NT2/D1 (cell line): ENCODE results near the gene JDP2.

Experiments used
- DNase-seq: peaks from one replicate; pipeline ENCODE4 v3.0.0-alpha.2; 2011; ENCODE audit warnings: low read depth, low spot score
- H3K27me3 ChIP-seq: 2 replicates; pipeline ENCODE4 v1.6.0; 2011; ENCODE audit warnings: mild to moderate bottlenecking; ENCODE audit not compliant: insufficient read length, insufficient read depth
- H3K36me3 ChIP-seq: 2 replicates; pipeline ENCODE4 v1.6.1; 2011; ENCODE audit warnings: mild to moderate bottlenecking, low read length, mixed read lengths; ENCODE audit not compliant: insufficient read depth, insufficient read length
- H3K4me1 ChIP-seq: 2 replicates; pipeline ENCODE4 v1.5.1; 2011; ENCODE audit not compliant: insufficient read depth, insufficient read length
- H3K4me3 ChIP-seq: 2 replicates; pipeline ENCODE4 v1.5.1; 2011; ENCODE audit warnings: low read depth; ENCODE audit not compliant: insufficient read length
- H3K9ac ChIP-seq: 2 replicates; pipeline ENCODE4 v1.6.0; 2011; ENCODE audit warnings: low read depth; ENCODE audit not compliant: insufficient read length
- H3K9me3 ChIP-seq: 2 replicates; pipeline ENCODE4 v1.5.1; 2011; ENCODE audit warnings: mild to moderate bottlenecking, low read length; ENCODE audit not compliant: insufficient read depth
- SUZ12 ChIP-seq: IDR thresholded peaks from 2 replicates; pipeline ENCODE4 v1.6.1; 2011; ENCODE audit not compliant: insufficient read length, insufficient read depth; ENCODE audit errors: extremely low read depth
- YY1 ChIP-seq: IDR thresholded peaks from 2 replicates; pipeline ENCODE4 v1.6.1; 2011; ENCODE audit not compliant: insufficient read length, insufficient read depth
- ZNF274 ChIP-seq: IDR thresholded peaks from 2 replicates; pipeline ENCODE4 v1.6.1; 2011; ENCODE audit warnings: mild to moderate bottlenecking, low read depth, low read length

JDP2 gene

GRCh38 chr14:75427126-75427481 is 718 bp upstream of the JDP2 start:
- DNase-seq: no peak
- Histone ChIP-seq H3K9ac (peak overlapping the region; percentile 70), H3K9me3 (peaks cover 9% of the 10 kb centered on the region), H3K27me3 (peaks cover 17% of the 10 kb centered on the region), H3K36me3 (peaks cover 11% of the 10 kb centered on the region), H3K4me1 (peaks cover 5% of the 10 kb centered on the region), H3K4me3 (peak overlapping the region; percentile 61)
- no peak for TF ChIP-seq YY1
- TF ChIP-seq ZNF274: no peak
- no peak for TF ChIP-seq SUZ12

- no peak for TF ChIP-seq YY1
- TF ChIP-seq ZNF274: no peak
- no peak for TF ChIP-seq SUZ12
- H3K9me3 ChIP-seq: peaks cover 9% of the 10 kb centered on the region
- H3K9ac ChIP-seq: peak overlapping the region; percentile 67
- H3K4me1 ChIP-seq: peaks cover 5% of the 10 kb centered on the region
- H3K27me3 ChIP-seq: peaks cover 17% of the 10 kb centered on the region
- peak overlapping the region; percentile 61 for H3K4me3 ChIP-seq
- no peak for DNase-seq
- peaks cover 19% of the 10 kb centered on the region for H3K36me3 ChIP-seq
These were observed 645 bp downstream of the JDP2 start for GRCh38 chr14:75428230-75429104.

GRCh38 chr14:75429562-75429961 is 1.7 kb downstream of the JDP2 start:
- Histone ChIP-seq H3K9me3 (peaks cover 1% of the 10 kb centered on the region; the same call in 1 of the 2 replicates), H3K4me1 (peaks cover 5% of the 10 kb centered on the region), H3K36me3 (peaks cover 30% of the 10 kb centered on the region), H3K27me3 (peaks cover 17% of the 10 kb centered on the region), H3K9ac (peak overlapping the region; percentile 13), H3K4me3 (peak overlapping the region; percentile 61)
- DNase-seq: no peak
- TF ChIP-seq SUZ12 (no peak), ZNF274 (no peak), YY1 (no peak)

- peak overlapping the region; percentile 13 for H3K9ac ChIP-seq
These were observed 2.3 kb downstream of the JDP2 start for GRCh38 chr14:75430116-75430515.

GRCh38 chr14:75430526-75430925 is 2.7 kb downstream of the JDP2 start:
- peaks cover 39% of the 10 kb centered on the region for H3K36me3 ChIP-seq
- no peak overlapping the region for H3K4me3 ChIP-seq
- DNase-seq: no peak
- H3K27me3 ChIP-seq: peaks cover 17% of the 10 kb centered on the region
- TF ChIP-seq YY1 (no peak), ZNF274 (no peak), SUZ12 (no peak)
- H3K4me1 ChIP-seq: peaks cover 5% of the 10 kb centered on the region
- no peaks in the 10 kb centered on the region for H3K9me3 ChIP-seq
- H3K9ac ChIP-seq: peak overlapping the region; percentile 18

More at GRCh38 chr14:75430116-75430515, 2.3 kb downstream of the JDP2 start:
- TF ChIP-seq SUZ12: no peak
- Histone ChIP-seq H3K27me3 (peaks cover 17% of the 10 kb centered on the region), H3K9me3 (no peaks in the 10 kb centered on the region), H3K4me3 (no peak overlapping the region), H3K4me1 (peaks cover 5% of the 10 kb centered on the region), H3K36me3 (peaks cover 35% of the 10 kb centered on the region)
- DNase-seq: no peak

- peaks cover 44% of the 10 kb centered on the region for H3K36me3 ChIP-seq
- H3K4me3 ChIP-seq: no peak overlapping the region
- no peak overlapping the region for H3K9ac ChIP-seq
- TF ChIP-seq ZNF274 (no peak), SUZ12 (no peak), YY1 (no peak)
- peaks cover 14% of the 10 kb centered on the region for H3K27me3 ChIP-seq
- H3K4me1 ChIP-seq: peaks cover 3% of the 10 kb centered on the region
- DNase-seq: no peak
- H3K9me3 ChIP-seq: no peaks in the 10 kb centered on the region
These were observed 3.2 kb downstream of the JDP2 start for GRCh38 chr14:75430976-75431375.

- Histone ChIP-seq H3K36me3 (peaks cover 52% of the 10 kb centered on the region), H3K9me3 (no peaks in the 10 kb centered on the region), H3K4me1 (peaks cover 3% of the 10 kb centered on the region), H3K9ac (no peak overlapping the region), H3K27me3 (peaks cover 5% of the 10 kb centered on the region), H3K4me3 (no peak overlapping the region)
- TF ChIP-seq SUZ12 (no peak), ZNF274 (no peak), YY1 (no peak)
- no peak for DNase-seq
These were observed 4.0 kb downstream of the JDP2 start for GRCh38 chr14:75431827-75432226.
